Activated naive CD8-positive, alpha-beta T cell (primary cell): Measurements from ENCODE around the gene TGM5.
"Not testable (repeated sequence)": the region's sequence is repeated elsewhere in the genome, so short reads cannot be mapped to it uniquely, and the experiment has no call there.

Source experiments
- H3K27ac Mint-ChIP-seq: one replicate; pipeline ENCODE4 v1.8.0; 2021; ENCODE audit warnings: mixed read lengths
- H3K27me3 Mint-ChIP-seq: one replicate; pipeline ENCODE4 v1.8.0; 2021; ENCODE audit warnings: mixed read lengths
- H3K36me3 Mint-ChIP-seq: one replicate; pipeline ENCODE4 v1.8.0; 2021; ENCODE audit warnings: mixed read lengths
- H3K4me1 Mint-ChIP-seq: one replicate; pipeline ENCODE4 v1.8.0; 2021; ENCODE audit warnings: low read depth, mixed read lengths
- H3K4me3 Mint-ChIP-seq: one replicate; pipeline ENCODE4 v1.8.0; 2021; ENCODE audit warnings: mild to moderate bottlenecking, mixed read lengths
- H3K9me3 Mint-ChIP-seq: one replicate; pipeline ENCODE4 v1.8.0; 2021; ENCODE audit warnings: low read depth, mixed read lengths

The TGM5 gene

DNA sequence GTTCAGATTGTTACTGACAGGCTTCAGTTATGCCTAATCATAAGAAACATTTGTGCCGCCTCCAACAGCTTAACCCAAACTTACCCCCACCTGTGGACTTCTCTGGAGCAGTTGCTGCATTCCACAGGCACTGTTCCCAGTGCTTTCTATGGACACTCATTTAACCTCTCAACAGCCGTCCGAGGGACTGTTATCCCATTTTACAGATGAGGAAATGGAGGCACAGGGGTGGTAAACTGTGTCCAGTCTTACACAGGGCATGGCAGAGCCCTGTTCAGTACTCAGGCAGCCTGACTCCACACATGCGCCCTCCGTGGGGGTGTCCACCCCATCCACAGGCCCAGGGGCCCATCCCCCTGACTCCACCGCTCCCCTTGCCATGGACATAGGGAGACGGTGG lies 14.3 kb upstream of the TGM5 start:
- Mint-ChIP-seq H3K4me1 (peaks cover 2% of the 10 kb centered on the region), H3K4me3 (no peak overlapping the region), H3K27me3 (peaks cover 1% of the 10 kb centered on the region), H3K27ac (no peak overlapping the region), H3K36me3 (no peaks in the 10 kb centered on the region), H3K9me3 (no peaks in the 10 kb centered on the region)

DNA sequence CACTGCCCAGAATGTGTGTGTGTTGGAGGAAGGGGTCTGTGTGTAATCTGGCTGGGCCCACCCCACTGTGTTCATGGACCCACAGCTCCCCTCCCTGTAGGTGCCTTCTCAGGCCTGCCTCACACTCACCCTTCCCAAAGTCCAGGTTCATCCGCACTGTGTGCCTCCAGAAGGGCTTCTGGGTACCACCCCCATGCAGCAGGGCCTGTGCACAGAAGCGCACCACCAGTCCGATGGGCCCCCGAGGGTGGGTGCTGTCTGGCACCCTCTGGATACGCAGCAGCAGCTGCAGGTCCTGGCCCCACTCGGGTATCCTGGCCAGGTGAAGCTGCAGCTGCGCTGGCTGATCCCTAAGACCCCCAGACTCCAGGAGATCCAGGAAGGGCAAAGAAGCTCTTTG lies 12.8 kb upstream of the TGM5 start:
- H3K4me3 Mint-ChIP-seq, result no peak overlapping the region

DNA sequence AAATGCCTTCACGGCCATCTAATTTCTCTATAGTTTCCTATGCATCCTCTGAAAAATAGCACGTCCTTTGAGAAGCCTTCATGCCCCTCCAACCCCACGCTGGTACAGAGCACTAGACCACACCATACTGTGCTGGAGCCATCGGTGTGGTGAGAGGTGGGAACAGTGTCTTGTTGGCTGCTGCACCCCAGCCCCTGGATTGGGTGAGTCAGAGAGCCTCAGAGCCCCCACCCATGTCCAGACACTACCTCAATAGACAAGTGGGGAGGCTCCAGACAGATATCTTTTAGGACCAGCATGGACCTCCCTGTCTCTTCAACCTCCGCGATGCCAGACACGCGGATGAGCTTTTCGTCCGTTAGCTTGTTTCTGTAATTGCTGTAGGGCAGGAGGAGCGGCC lies 12.1 kb upstream of the TGM5 start:
- H3K27ac Mint-ChIP-seq, result no peak overlapping the region
- no peaks in the 10 kb centered on the region for H3K9me3 Mint-ChIP-seq
- H3K4me1 Mint-ChIP-seq, result no peaks in the 10 kb centered on the region
- no peak overlapping the region for H3K4me3 Mint-ChIP-seq
- H3K36me3 Mint-ChIP-seq, result no peaks in the 10 kb centered on the region
- peaks cover 3% of the 10 kb centered on the region for H3K27me3 Mint-ChIP-seq

More for the DNA sequence above, 12.8 kb upstream of the TGM5 start:
- Mint-ChIP-seq H3K27ac (no peak overlapping the region), H3K36me3 (no peaks in the 10 kb centered on the region), H3K27me3 (peaks cover 3% of the 10 kb centered on the region), H3K9me3 (no peaks in the 10 kb centered on the region), H3K4me1 (no peaks in the 10 kb centered on the region)

DNA sequence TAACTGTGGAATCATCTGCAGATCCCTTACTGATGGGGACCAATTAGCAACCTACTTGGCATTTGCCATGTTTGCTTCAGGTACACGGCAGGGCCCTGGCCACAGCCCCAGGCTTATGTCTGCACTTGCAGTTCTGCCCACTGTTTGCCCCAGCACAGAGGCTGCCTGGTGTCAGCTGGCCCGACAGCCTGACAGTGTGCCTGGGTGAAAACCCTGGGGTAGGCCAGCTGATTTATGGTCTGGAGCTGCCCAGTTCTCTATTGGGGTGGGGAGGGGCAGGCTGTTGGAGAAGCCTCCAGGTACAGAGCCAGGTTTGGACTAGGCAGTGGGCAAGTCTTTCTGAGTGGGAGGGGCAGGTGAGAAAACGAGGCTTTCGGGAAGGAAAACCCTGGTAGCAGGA lies 11.2 kb upstream of the TGM5 start:
- no peaks in the 10 kb centered on the region for H3K9me3 Mint-ChIP-seq
- H3K27ac Mint-ChIP-seq, result no peak overlapping the region
- peaks cover 3% of the 10 kb centered on the region for H3K27me3 Mint-ChIP-seq

DNA sequence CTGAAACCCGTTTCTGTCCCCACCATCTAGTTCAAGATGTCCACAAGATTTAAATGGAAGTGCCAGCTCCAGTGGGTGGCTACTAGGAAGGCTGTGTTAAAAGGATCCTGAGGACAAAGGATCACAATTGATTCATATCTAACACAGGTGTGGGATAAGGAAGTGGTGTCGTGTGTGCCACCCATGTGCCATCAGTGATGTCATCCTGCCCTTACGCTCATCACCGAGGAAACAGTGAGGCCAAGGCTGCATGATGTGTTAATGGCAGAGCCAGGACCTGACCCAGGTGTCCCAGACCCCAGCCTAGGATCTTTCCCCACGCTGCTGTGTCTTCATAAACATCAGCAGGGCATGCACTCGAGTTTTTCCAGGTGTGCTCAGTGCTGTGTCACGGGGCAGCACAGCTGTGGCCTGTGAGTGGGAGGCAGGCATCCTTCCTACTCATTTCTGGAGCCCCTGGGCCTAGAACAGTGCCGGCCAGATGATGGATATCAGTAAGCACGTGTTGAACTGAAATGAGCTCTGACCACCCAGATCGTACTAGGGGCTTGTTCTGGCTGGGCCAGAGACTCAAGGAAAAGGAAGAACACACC lies 10.6 kb upstream of the TGM5 start:
- Mint-ChIP-seq H3K9me3 (no peaks in the 10 kb centered on the region), H3K4me3 (no peak overlapping the region), H3K36me3 (no peaks in the 10 kb centered on the region), H3K4me1 (no peaks in the 10 kb centered on the region), H3K27me3 (peaks cover 3% of the 10 kb centered on the region), H3K27ac (no peak overlapping the region)

More for the DNA sequence above, 11.2 kb upstream of the TGM5 start:
- H3K4me3 Mint-ChIP-seq, result no peak overlapping the region
- no peaks in the 10 kb centered on the region for H3K36me3 Mint-ChIP-seq
- no peaks in the 10 kb centered on the region for H3K4me1 Mint-ChIP-seq

DNA sequence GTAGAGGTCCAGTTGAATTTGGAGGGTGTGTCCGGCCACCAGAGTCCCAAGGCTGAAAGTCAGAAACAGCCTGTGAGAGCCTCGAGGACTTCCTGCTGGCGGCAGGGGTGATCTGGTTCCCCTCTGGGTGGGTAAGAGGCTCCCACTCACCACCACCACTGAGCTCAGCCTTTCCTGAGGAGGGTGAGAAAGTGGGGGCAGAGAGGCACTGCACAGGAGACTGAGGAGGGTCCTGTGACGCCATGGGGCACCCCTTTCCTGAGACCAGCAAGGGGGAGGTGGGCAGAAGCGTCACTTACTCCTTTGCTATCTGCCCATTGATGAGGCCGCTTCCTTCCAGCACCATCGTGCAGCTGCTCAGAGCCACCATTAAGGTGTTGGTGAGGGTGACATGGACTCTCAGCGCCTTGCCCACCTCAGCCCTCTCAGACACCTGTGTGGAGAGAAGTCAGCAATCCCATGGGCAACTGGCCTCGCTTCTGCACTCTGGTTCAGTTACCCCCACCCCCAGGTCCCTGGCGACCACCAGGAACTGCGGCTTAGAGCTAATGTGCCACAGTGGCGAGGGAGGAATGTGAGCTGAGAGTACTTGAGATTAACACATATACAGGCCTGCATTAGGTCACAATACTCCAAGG lies 10.0 kb upstream of the TGM5 start:
- H3K4me3 Mint-ChIP-seq, result no peak overlapping the region
- H3K9me3 Mint-ChIP-seq, result peaks cover 5% of the 10 kb centered on the region
- H3K27ac Mint-ChIP-seq, result no peak overlapping the region
- no peaks in the 10 kb centered on the region for H3K36me3 Mint-ChIP-seq
- H3K27me3 Mint-ChIP-seq, result peaks cover 3% of the 10 kb centered on the region
- no peaks in the 10 kb centered on the region for H3K4me1 Mint-ChIP-seq

DNA sequence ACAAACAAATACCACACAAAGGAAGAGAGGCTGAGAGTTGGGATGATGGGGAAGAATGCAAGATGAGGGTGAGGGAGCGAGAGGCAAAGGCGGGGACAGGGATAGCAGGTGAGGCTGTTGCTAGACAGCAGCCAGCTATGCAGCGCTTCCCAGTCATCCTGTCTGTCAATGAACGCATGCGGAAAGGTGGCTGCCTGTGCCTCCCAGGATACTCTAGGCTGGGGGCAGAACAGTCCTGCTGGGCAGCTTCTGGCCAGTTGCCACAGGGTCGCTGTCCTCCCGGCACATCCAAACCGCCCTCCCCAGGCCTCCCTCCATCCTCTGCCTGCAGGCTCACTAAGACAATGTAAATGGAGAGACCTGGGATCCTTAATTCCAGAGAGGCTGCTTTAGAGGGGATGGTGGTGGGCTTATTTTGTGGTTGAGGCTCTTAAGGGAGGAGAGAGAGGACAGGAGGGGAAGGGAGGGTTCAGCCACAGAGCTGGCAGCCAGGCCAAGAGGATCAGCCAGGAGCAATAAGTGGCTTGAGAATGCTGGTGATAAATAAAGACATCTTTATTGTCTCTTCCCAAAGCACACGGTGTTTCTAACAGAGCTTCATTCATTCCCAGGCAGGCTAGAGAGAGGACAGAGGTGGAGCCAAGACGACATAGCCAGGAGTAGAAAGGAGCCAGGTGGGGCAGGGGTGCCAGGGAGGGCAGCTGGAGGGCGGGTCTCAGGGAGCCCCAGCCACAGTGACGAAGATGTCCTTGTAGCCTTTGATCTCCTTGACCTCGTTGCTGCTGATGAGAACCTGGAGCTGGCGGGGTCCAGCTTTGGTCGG lies 9.2 kb upstream of the TGM5 start:
- H3K4me1 Mint-ChIP-seq, result peaks cover 2% of the 10 kb centered on the region
- no peaks in the 10 kb centered on the region for H3K36me3 Mint-ChIP-seq
- H3K4me3 Mint-ChIP-seq, result no peak overlapping the region
- peaks cover 5% of the 10 kb centered on the region for H3K9me3 Mint-ChIP-seq
- H3K27me3 Mint-ChIP-seq, result peaks cover 3% of the 10 kb centered on the region
- no peak overlapping the region for H3K27ac Mint-ChIP-seq

DNA sequence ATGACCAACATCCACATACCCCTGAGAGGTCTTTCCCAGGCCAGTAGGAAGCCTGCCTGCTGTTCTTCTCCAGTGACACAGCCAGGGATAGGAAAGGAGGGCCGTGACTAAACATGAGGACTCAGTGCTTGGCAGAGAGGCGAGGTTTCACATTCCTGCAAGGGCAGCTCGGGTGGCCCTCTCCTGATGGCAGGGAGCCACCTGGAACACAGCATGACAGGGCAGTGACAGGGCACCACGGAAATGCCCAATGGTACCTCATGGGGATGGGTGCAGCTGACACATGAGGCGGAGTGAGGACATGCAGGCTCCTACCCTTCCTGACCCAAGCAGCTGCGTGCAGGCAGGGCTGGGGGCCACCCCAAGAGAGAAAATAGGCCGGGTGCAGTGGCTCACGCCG lies 7.4 kb upstream of the TGM5 start:
- Mint-ChIP-seq H3K36me3 (no peaks in the 10 kb centered on the region), H3K9me3 (peaks cover 5% of the 10 kb centered on the region), H3K27me3 (peaks cover 5% of the 10 kb centered on the region), H3K4me1 (peaks cover 6% of the 10 kb centered on the region), H3K4me3 (no peak overlapping the region), H3K27ac (no peak overlapping the region)

DNA sequence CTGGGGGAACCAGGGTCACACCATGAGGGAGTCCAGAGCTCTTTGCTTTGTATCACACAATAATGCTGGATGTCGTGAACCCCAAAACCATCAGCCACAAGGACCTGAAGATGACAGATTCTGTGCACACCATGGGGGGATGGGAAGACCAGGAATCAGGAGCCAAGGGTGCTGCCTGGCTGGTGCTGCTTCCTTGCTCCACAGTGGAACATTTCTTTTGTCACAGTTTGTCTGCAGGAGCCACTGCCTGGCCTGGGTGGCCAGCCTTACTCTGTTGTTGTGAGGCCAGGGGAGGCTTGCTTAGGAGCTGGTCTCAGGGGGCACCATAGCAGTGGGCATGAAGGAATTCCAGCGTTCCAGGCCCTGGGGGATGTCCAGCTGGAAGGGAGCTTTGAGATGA lies 6.5 kb upstream of the TGM5 start:
- H3K9me3 Mint-ChIP-seq, result peaks cover 5% of the 10 kb centered on the region
- no peak overlapping the region for H3K4me3 Mint-ChIP-seq
- H3K4me1 Mint-ChIP-seq, result peaks cover 6% of the 10 kb centered on the region
- peaks cover 10% of the 10 kb centered on the region for H3K27me3 Mint-ChIP-seq
- no peak overlapping the region for H3K27ac Mint-ChIP-seq
- no peaks in the 10 kb centered on the region for H3K36me3 Mint-ChIP-seq

DNA sequence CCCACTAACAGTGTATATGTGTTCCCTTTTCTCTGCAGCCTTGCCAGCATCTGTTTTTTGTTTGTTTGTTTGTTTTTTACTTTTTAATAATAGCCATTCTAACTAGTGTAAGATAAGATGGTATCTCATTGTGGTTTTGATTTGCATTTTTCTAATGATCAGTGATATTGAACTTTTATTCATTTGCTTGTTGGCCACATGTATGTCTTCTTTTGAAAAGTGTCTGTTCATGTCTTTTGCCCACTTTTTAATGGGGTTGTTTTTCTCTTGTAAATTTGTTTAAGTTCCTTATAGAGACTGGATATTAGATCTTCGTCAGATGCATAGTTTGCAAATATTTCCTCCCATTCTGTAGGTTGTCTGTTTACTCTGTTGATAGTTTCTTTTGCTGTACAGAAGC lies 5.2 kb upstream of the TGM5 start:
- H3K36me3 Mint-ChIP-seq, H3K27ac Mint-ChIP-seq, H3K4me1 Mint-ChIP-seq, H3K9me3 Mint-ChIP-seq, H3K4me3 Mint-ChIP-seq: not testable (repeated sequence)
- H3K27me3 Mint-ChIP-seq, result peaks cover 11% of the 10 kb centered on the region

DNA sequence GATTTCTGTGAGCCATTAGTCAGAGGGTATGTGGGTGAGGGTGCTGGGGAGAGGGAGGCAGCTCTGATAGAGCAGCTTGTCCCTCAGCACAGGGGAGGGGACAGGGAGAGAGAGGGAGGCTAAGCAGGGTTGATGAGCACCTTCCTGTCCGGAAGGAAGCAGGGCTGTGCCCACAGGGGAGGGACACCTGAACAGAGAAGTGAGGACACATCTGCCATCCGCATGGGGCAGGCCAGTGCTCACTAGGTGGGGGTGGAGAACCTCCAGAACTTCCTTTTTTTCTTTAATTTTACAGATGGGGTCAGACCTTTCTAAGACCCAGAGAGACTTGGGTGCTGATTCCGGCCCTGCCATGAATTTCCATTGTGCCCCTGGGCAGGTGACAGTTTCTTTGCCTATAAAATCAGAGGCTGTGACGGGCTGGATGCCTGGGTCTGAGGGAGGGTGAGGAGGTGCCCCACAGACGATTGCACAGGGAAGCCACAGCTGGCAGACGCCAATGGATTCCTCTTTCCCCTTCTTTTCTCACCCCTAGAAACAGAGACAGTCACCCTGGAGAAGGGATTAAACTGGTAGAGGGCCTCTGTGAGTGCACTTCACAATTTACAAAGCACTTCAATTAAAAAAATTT lies 4.1 kb upstream of the TGM5 start:
- H3K9me3 Mint-ChIP-seq, result peaks cover 5% of the 10 kb centered on the region
- H3K27me3 Mint-ChIP-seq, result peaks cover 11% of the 10 kb centered on the region
- no peak overlapping the region for H3K4me3 Mint-ChIP-seq
- no peaks in the 10 kb centered on the region for H3K36me3 Mint-ChIP-seq
- no peak overlapping the region for H3K27ac Mint-ChIP-seq
- H3K4me1 Mint-ChIP-seq, result peaks cover 6% of the 10 kb centered on the region

DNA sequence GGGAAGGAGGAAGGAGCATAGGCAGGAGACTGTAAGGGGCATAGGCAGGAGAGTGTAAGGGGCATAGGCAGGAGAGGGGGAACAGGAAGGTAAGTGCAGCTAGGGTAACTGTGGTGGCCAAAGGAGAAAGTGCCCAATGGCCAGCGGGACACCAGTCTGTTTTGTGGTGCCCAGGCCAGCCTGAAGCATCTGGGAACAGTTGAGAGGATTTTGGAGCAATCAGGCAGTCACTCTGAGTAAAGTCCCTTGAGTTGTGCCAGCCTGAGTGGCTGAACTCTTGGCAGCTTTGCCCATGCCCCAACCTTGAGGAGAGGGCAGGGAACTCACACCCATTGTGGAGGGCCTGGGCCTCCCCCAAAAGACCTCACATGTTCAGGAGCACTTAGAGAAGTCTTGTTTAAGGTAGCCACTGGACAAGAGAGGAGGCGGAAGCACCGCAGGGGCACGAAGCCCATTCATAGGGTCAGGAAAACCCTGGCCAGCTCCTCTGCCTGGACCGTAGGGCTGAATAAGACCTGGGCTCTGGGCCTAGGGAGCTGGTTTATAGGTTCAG lies 3.5 kb upstream of the TGM5 start:
- no peak overlapping the region for H3K4me3 Mint-ChIP-seq
- peaks cover 5% of the 10 kb centered on the region for H3K9me3 Mint-ChIP-seq
- H3K36me3 Mint-ChIP-seq, result no peaks in the 10 kb centered on the region
- H3K27me3 Mint-ChIP-seq, result peaks cover 11% of the 10 kb centered on the region
- H3K4me1 Mint-ChIP-seq, result peaks cover 6% of the 10 kb centered on the region
- H3K27ac Mint-ChIP-seq, result no peak overlapping the region

DNA sequence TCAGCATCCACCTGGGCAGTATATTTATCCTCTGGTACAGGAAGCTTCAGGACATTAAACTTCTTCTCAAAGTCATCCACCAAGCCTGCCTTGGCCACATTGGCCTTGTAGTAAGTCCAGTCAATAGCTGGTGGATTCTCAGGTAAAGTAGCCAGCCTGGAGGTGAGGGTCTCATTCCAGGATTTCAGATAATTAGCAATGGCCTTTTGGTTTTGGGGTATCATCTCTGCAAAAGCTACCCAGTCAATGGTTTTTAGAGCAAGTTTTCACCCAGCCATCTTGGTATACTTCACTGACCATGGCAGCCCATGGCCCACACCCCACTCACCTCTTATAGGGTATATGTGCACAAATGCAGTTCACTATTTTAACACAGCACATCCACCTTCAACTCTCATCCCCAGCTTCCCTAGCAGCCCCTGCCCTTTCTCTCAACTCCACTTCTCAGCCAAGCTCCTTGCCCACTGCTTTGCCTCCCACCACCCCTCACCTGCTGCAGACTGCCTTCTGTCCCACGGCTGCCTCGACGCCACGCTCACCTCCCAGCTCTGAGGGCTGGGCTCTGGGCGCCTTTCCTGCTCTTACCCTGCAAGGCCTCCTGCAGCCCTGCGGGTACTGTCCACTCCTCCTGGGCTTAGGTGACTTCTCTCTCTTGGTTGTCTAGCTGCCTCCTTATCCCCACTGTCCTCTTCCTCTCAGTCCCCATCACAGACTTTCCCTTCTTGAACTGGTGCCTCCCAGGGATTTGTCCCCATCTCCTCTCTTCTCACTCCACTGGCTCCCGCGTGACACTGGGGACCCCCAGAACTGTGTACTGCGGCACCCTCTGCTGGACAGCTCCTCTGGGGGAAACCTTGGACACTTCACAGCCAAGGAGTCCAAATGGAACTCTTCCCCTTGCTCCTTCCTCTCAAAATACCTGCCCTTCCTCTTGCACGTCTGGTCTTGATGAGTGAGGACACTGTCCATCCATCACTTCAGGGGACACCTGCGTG lies 1.7 kb upstream of the TGM5 start:
- Mint-ChIP-seq H3K27me3 (peaks cover 11% of the 10 kb centered on the region), H3K4me1 (peaks cover 6% of the 10 kb centered on the region), H3K36me3 (no peaks in the 10 kb centered on the region)

DNA sequence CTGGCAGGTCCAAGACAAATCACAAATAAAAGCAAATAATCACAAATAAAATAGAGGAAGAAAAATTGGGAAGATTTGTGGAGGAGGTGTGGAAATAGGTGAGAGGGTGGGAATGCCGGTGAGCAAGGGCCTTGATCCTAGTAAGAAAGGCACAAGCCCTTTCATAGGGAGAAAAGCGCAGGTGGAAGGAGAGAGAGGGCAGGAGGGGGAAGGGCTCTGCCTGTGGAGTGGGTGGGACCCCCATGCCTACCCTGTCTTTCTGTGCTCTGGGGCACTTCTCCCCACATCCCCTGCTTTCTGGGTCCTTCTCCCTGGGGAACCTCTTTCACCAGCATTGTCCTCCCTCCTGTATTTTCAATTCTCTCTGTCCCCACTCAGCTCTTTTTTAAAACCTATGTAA lies 711 bp upstream of the TGM5 start:
- peaks cover 6% of the 10 kb centered on the region for H3K4me1 Mint-ChIP-seq
- no peaks in the 10 kb centered on the region for H3K36me3 Mint-ChIP-seq
- H3K27ac Mint-ChIP-seq, result no peak overlapping the region
- peaks cover 13% of the 10 kb centered on the region for H3K27me3 Mint-ChIP-seq
- H3K4me3 Mint-ChIP-seq, result no peak overlapping the region
- H3K9me3 Mint-ChIP-seq, result peaks cover 5% of the 10 kb centered on the region

More for the DNA sequence above, 1.7 kb upstream of the TGM5 start:
- Mint-ChIP-seq H3K4me3 (no peak overlapping the region), H3K9me3 (peaks cover 5% of the 10 kb centered on the region), H3K27ac (no peak overlapping the region)
